Panc1 (cell line): ENCODE measurements around the gene CAMKK1. TPM values are rescaled to one million over a fixed set of nuclear protein-coding genes. Genes with fewer than 3 reads are reported as not detected.
A peak's percentile ranks its signal among the peaks of the same experiment; 100 is the strongest.

ENCODE experiments used
- ATAC-seq: fragments of 200-7000 bp; cut with Tn5 transposase; 2 replicates; pipeline ENCODE4 v1.9.1; 2020; ENCODE audit warnings: mild to moderate bottlenecking, moderate library complexity
- BruUV-seq: library from RNA; stranded (reverse); fragments of 400-500 nt; replicated peaks from 2 replicates; lab custom pipeline; 2021; lab: Mats Ljungman, UMichigan
- CTCF ChIA-PET: fragments of 300-600 bp; sonication (Branson Sonifier 250); formaldehyde crosslinking; loops from one replicate; lab custom pipeline; 2022; ENCODE audit warnings: antibody characterized with exemption; lab: Charles Lee
- POLR2A ChIA-PET: fragments of 300-600 bp; sonication (Branson Sonifier 250); formaldehyde crosslinking; loops from one replicate; lab custom pipeline; 2022; ENCODE audit warnings: antibody characterized with exemption; lab: Charles Lee
- DNase-seq: peaks from one replicate; pipeline ENCODE4 v3.0.0-alpha.2; 2010; ENCODE audit warnings: low read depth, low spot score
- H3K27ac ChIP-seq: 2 replicates; pipeline ENCODE4 v1.5.1; 2011; ENCODE audit warnings: mild to moderate bottlenecking, low read length, inconsistent platforms
- H3K27me3 ChIP-seq: fragments of 200-500 bp; sonication (Bioruptor generic); 2 replicates; pipeline ENCODE4 v1.6.0; 2014; ENCODE audit warnings: low read length, inconsistent platforms; ENCODE audit not compliant: control insufficient read depth, insufficient read depth
- H3K36me3 ChIP-seq: fragments of 200-500 bp; sonication (Bioruptor generic); 2 replicates; pipeline ENCODE4 v1.5.1; 2014; ENCODE audit warnings: inconsistent platforms, mild to moderate bottlenecking, low read length, moderate library complexity; ENCODE audit not compliant: control insufficient read depth, insufficient read depth
- H3K4me1 ChIP-seq: 2 replicates; pipeline ENCODE4 v1.5.1; 2011; ENCODE audit warnings: inconsistent platforms, mild to moderate bottlenecking, low read length, moderate library complexity; ENCODE audit not compliant: control insufficient read depth, insufficient read depth
- H3K4me3 ChIP-seq, 2 experiments: 2 replicates each; pipeline ENCODE4 v1.5.1; 2011 to 2012; ENCODE audit warnings: low read depth in 2 of 2, low read length in 2 of 2, mild to moderate bottlenecking in 2 of 2, inconsistent platforms in 1 of 2, moderate library complexity in 1 of 2
- H3K9me3 ChIP-seq: fragments of 200-500 bp; sonication (Bioruptor generic); 2 replicates; pipeline ENCODE4 v1.5.1; 2014; ENCODE audit warnings: low read depth, mild to moderate bottlenecking, inconsistent platforms, low read length, moderate library complexity; ENCODE audit not compliant: control insufficient read depth, insufficient read depth
- CTCF ChIP-seq: fragments of 450-650 bp; IDR thresholded peaks from 2 replicates; pipeline ENCODE4 v1.5.1; 2017; ENCODE audit warnings: mild to moderate bottlenecking
- POLR2AphosphoS5 ChIP-seq: IDR thresholded peaks from 2 replicates; pipeline ENCODE4 v1.6.1; 2012; ENCODE audit warnings: mild to moderate bottlenecking, low read depth, low read length, moderate library complexity
- SIN3A ChIP-seq: IDR thresholded peaks from 2 replicates; pipeline ENCODE4 v1.6.1; 2012; ENCODE audit warnings: low read depth, mild to moderate bottlenecking, low read length, moderate library complexity, borderline replicate concordance; ENCODE audit not compliant: insufficient read depth
- TCF7L2 ChIP-seq: IDR thresholded peaks from 2 replicates; pipeline ENCODE4 v1.6.1; 2011; ENCODE audit warnings: mild to moderate bottlenecking, low read depth, low read length, inconsistent platforms
- in situ Hi-C: cut with HindIII; loops from 2 replicates; pipeline ENCODE4 v1.10.0; 2016; ENCODE audit warnings: low sequenced_read_pairs, low pct_unique_long_range_greater_than_20kb
- intact Hi-C: fragments of 100-400 bp; cut with micrococcal nuclease; formaldehyde crosslinking; loops from one replicate; pipeline ENCODE4 v1.10.0; 2022; ENCODE audit not compliant: unreplicated experiment
- total RNA-seq: library from RNA; stranded (reverse); gene quantifications from one replicate; pipeline ENCODE4 v1.2.1, GENCODE V29; 2021; ENCODE audit not compliant: unreplicated experiment
- TF ChIP-seq, protein P1 (sequence below), 2 experiments: IDR thresholded peaks; 2 replicates each; pipeline ENCODE4 v1.6.1; 2011 to 2012; ENCODE audit warnings: low read depth in 2 of 2, control low read depth in 1 of 2, low read length in 1 of 2, mild to moderate bottlenecking in 1 of 2, moderate library complexity in 1 of 2; ENCODE audit not compliant: insufficient read depth in 1 of 2

The CAMKK1 gene
- total RNA-seq, 1 experiment from 2014 or later: 6.7 TPM

GRCh38 chr17:3813171-3813570 is 79.7 kb downstream of the CAMKK1 start:
- ChIA-PET CTCF (no interaction called here), POLR2A (no interaction called here)
- Histone ChIP-seq H3K27ac (no peak overlapping the region), H3K27me3 (no peaks in the 10 kb centered on the region), H3K4me1 (no peaks in the 10 kb centered on the region), H3K36me3 (peaks cover 11% of the 10 kb centered on the region), H3K9me3 (no peaks in the 10 kb centered on the region), H3K4me3 (no peak overlapping the region)
- TF ChIP-seq POLR2AphosphoS5: no peak
- TF ChIP-seq TCF7L2: no peak
- TF ChIP-seq SIN3A: no peak
- no TSS peak for BruUV-seq
- ATAC-seq (no peak), DNase-seq (no peak)
- intact Hi-C loops: no loop called here
- in situ Hi-C loops: no loop called here

DNA sequence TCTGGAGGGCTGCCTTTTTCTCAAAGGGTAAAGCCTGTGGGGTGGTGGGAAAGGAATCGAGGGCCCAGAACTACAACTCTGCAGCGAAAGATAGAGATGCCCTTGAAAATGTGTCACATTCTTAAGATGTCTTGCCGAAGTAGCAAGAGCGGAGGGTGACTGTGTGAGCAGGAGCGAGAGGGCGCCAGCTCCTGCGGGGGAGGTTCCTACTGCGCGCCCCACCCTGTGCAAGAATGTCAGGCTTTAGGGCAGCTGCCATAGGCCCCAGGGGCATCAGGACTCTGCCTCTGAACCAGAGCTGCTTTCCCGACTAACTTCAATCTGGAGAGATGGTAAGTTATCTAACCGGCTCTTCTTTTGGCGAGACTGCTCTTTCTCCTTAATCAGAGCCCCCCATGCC is 80.1 kb downstream of the CAMKK1 start:
- no TSS peak for BruUV-seq
- intact Hi-C loops: no loop called here
- ChIA-PET POLR2A (no interaction called here), CTCF (no interaction called here)
- ATAC-seq (no peak), DNase-seq (no peak)
- Histone ChIP-seq H3K27me3 (no peaks in the 10 kb centered on the region), H3K4me3 (no peak overlapping the region), H3K9me3 (no peaks in the 10 kb centered on the region), H3K27ac (no peak overlapping the region), H3K4me1 (no peaks in the 10 kb centered on the region), H3K36me3 (peaks cover 7% of the 10 kb centered on the region)
- in situ Hi-C loops: no loop called here
- TF ChIP-seq POLR2AphosphoS5 (no peak), TCF7L2 (no peak), SIN3A (no peak), CTCF (no peak)
- TF ChIP-seq, protein P1, sequence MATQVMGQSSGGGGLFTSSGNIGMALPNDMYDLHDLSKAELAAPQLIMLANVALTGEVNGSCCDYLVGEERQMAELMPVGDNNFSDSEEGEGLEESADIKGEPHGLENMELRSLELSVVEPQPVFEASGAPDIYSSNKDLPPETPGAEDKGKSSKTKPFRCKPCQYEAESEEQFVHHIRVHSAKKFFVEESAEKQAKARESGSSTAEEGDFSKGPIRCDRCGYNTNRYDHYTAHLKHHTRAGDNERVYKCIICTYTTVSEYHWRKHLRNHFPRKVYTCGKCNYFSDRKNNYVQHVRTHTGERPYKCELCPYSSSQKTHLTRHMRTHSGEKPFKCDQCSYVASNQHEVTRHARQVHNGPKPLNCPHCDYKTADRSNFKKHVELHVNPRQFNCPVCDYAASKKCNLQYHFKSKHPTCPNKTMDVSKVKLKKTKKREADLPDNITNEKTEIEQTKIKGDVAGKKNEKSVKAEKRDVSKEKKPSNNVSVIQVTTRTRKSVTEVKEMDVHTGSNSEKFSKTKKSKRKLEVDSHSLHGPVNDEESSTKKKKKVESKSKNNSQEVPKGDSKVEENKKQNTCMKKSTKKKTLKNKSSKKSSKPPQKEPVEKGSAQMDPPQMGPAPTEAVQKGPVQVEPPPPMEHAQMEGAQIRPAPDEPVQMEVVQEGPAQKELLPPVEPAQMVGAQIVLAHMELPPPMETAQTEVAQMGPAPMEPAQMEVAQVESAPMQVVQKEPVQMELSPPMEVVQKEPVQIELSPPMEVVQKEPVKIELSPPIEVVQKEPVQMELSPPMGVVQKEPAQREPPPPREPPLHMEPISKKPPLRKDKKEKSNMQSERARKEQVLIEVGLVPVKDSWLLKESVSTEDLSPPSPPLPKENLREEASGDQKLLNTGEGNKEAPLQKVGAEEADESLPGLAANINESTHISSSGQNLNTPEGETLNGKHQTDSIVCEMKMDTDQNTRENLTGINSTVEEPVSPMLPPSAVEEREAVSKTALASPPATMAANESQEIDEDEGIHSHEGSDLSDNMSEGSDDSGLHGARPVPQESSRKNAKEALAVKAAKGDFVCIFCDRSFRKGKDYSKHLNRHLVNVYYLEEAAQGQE (IDR thresholded peaks at IDR 0.05; ENCODE audit: insufficient read depth in 1 of 2, low read depth in 2 of 2, low read length in 1 of 2): no peak

GRCh38 chr17:3812284-3812683 is 80.6 kb downstream of the CAMKK1 start:
- no peaks in the 10 kb centered on the region for H3K27me3 ChIP-seq
- peaks cover 5% of the 10 kb centered on the region; the same call in 1 of the 2 replicates for H3K36me3 ChIP-seq
- H3K4me1 ChIP-seq: no peaks in the 10 kb centered on the region
- H3K9me3 ChIP-seq: no peaks in the 10 kb centered on the region
- intact Hi-C loops (no loop called here), in situ Hi-C loops (no loop called here)
- no peak overlapping the region for H3K27ac ChIP-seq
- ATAC-seq: no peak
- no peak overlapping the region for H3K4me3 ChIP-seq
- DNase-seq: no peak
- CTCF ChIA-PET: no interaction called here
- TF ChIP-seq, protein P1 (IDR thresholded peaks at IDR 0.05; ENCODE audit: insufficient read depth in 1 of 2, low read depth in 2 of 2, low read length in 1 of 2): no peak
- TF ChIP-seq CTCF (no peak), TCF7L2 (no peak), SIN3A (no peak), POLR2AphosphoS5 (no peak)
- BruUV-seq: TSS peak; percentile 65
- POLR2A ChIA-PET: no interaction called here
